ENCODE results near the gene KDM2B.
A peak's percentile ranks its signal among the peaks of the same experiment; 100 is the strongest.
"Not testable (repeated sequence)": the region's sequence is repeated elsewhere in the genome, so short reads cannot be mapped to it uniquely, and the experiment has no call there.

The KDM2B gene

GRCh38 chr12:121584885-121585284 is 4.1 kb upstream of the KDM2B start:
- DNase-seq (ENCODE audit: low read depth, low spot score): not testable (repeated sequence)

- DNase-seq (ENCODE audit: low read depth, low spot score): not testable (repeated sequence)
Observed at GRCh38 chr12:121583334-121583661, 2.5 kb upstream of the KDM2B start.

GRCh38 chr12:121582583-121583333 is 1.9 kb upstream of the KDM2B start:
- DNase-seq (ENCODE audit: low read depth, low spot score): peak; percentile 86

GRCh38 chr12:121581686-121582429 is 1.0 kb upstream of the KDM2B start:
- DNase-seq (ENCODE audit: low read depth, low spot score): peak; percentile 54

- peak; percentile 72 for DNase-seq (ENCODE audit: low read depth, low spot score)
Observed at GRCh38 chr12:121579981-121580868, 598 bp downstream of the KDM2B start.

GRCh38 chr12:121579190-121579791 is 1.5 kb downstream of the KDM2B start:
- DNase-seq (ENCODE audit: low read depth, low spot score): peak; percentile 51

- peak; percentile 72 for DNase-seq (ENCODE audit: low read depth, low spot score)
Observed at GRCh38 chr12:121578230-121579189, 2.3 kb downstream of the KDM2B start.

GRCh38 chr12:121577443-121578180 is 3.2 kb downstream of the KDM2B start:
- DNase-seq (ENCODE audit: low read depth, low spot score): peak; percentile 19

GRCh38 chr12:121576851-121577391 is 3.9 kb downstream of the KDM2B start:
- peak; percentile 87 for DNase-seq (ENCODE audit: low read depth, low spot score)

GRCh38 chr12:121575952-121576625 is 4.7 kb downstream of the KDM2B start:
- peak; percentile 77 for DNase-seq (ENCODE audit: low read depth, low spot score)

GRCh38 chr12:121575051-121575450 is 5.8 kb downstream of the KDM2B start:
- no peak for DNase-seq (ENCODE audit: low read depth, low spot score)

- DNase-seq (ENCODE audit: low read depth, low spot score): no peak
Observed at GRCh38 chr12:121574025-121574424, 6.8 kb downstream of the KDM2B start.

- no peak for DNase-seq (ENCODE audit: low read depth, low spot score)
Observed at GRCh38 chr12:121571920-121572319, 8.9 kb downstream of the KDM2B start.

GRCh38 chr12:121570467-121571283 is 10.1 kb downstream of the KDM2B start:
- no peak for DNase-seq (ENCODE audit: low read depth, low spot score)

- peak; percentile 31 for DNase-seq (ENCODE audit: low read depth, low spot score)
Observed at GRCh38 chr12:121568971-121569751, 11.7 kb downstream of the KDM2B start.

- no peak for DNase-seq (ENCODE audit: low read depth, low spot score)
Observed at GRCh38 chr12:121568518-121568917, 12.3 kb downstream of the KDM2B start.

- DNase-seq (ENCODE audit: low read depth, low spot score): peak; percentile 25
Observed at GRCh38 chr12:121565076-121565475, 15.7 kb downstream of the KDM2B start.

Data from astrocyte of the hippocampus (primary cell).